ENCODE data around the gene OTX2. TPM values are rescaled to one million over a fixed set of nuclear protein-coding genes. Genes with fewer than 3 reads are reported as not detected.

OTX2 gene
- total and polyA plus RNA-seq, 7 experiments from 2014 or later: not detected

- Histone ChIP-seq H3K4me1 (ENCODE audit: control insufficient read depth in 2 of 2, insufficient read depth in 2 of 2, low read length in 2 of 2) (no peaks in the 10 kb centered on the region), H3K36me3 (ENCODE audit: control insufficient read depth in 2 of 3, insufficient read depth in 3 of 3, low read length in 3 of 3) (no peaks in the 10 kb centered on the region), H3K4me3 (ENCODE audit: low read length) (no peak overlapping the region), H3K27me3 (ENCODE audit: control insufficient read depth in 2 of 2, insufficient read depth in 2 of 2, low read length in 2 of 2) (peaks cover 9 to 24% of the 10 kb centered on the region in 2 donors), H3K27ac (ENCODE audit: low read depth, low read length) (no peak overlapping the region), H3K9me3 (ENCODE audit: control insufficient read depth in 2 of 3, low read length in 3 of 3) (no peaks in the 10 kb centered on the region)
- Mint-ChIP-seq H3K27me3 (peaks cover 86 to 91% (median 90%) of the 10 kb centered on the region in 5 donors), H3K9me3 (peaks cover 0 to 48% (median 14%) of the 10 kb centered on the region in 11 donors), H3K36me3 (peaks cover 0 to 9% (median 4%) of the 10 kb centered on the region in 5 donors), H3K27ac (no peak overlapping the region), H3K4me1 (peaks cover 8 to 37% (median 20%) of the 10 kb centered on the region in 7 donors), H3K4me3 (no peak overlapping the region)
- ChIA-PET POLR2A (no interaction called here), CTCF (no interaction called here)
- intact Hi-C loops (cut with micrococcal nuclease): no loop called here
- ATAC-seq (no peak), DNase-seq (no peak)
Measured at GRCh38 chr14:56803816-56804535, 6.3 kb downstream of the OTX2 start.

- ATAC-seq (no peak), DNase-seq (no peak)
- peaks cover 80 to 86% (median 82%) of the 10 kb centered on the region in 5 donors for H3K27me3 Mint-ChIP-seq
- POLR2A ChIA-PET: interaction anchor here (0.6 kb wide), 1 partner anchor 13 kb away, joined by 4 read pairs; no protein-coding TSS in a partner anchor
- no peak overlapping the region for H3K4me3 Mint-ChIP-seq
- CTCF ChIA-PET: no interaction called here
- Histone ChIP-seq H3K4me3 (ENCODE audit: low read length) (no peak overlapping the region), H3K36me3 (ENCODE audit: control insufficient read depth in 2 of 3, insufficient read depth in 3 of 3, low read length in 3 of 3) (no peaks in the 10 kb centered on the region), H3K27me3 (ENCODE audit: control insufficient read depth in 2 of 2, insufficient read depth in 2 of 2, low read length in 2 of 2) (peaks cover 9 to 26% of the 10 kb centered on the region in 2 donors), H3K27ac (ENCODE audit: low read depth, low read length) (no peak overlapping the region), H3K9me3 (ENCODE audit: control insufficient read depth in 2 of 3, low read length in 3 of 3) (no peaks in the 10 kb centered on the region), H3K4me1 (ENCODE audit: control insufficient read depth in 2 of 2, insufficient read depth in 2 of 2, low read length in 2 of 2) (no peaks in the 10 kb centered on the region)
- peaks cover 5 to 28% (median 16%) of the 10 kb centered on the region in 7 donors for H3K4me1 Mint-ChIP-seq
- no peak overlapping the region for H3K27ac Mint-ChIP-seq
- H3K9me3 Mint-ChIP-seq: peaks cover 0 to 43% (median 9%) of the 10 kb centered on the region in 11 donors
- intact Hi-C loops (cut with micrococcal nuclease): no loop called here
- H3K36me3 Mint-ChIP-seq: peaks cover 0 to 4% (median 4%) of the 10 kb centered on the region in 5 donors
Measured at GRCh38 chr14:56801920-56802319, 8.4 kb downstream of the OTX2 start.

- Mint-ChIP-seq H3K27me3 (peaks cover 73 to 84% (median 76%) of the 10 kb centered on the region in 5 donors), H3K27ac (no peak overlapping the region), H3K36me3 (peaks cover 0 to 4% (median 0%) of the 10 kb centered on the region in 5 donors), H3K9me3 (peaks cover 0 to 20% (median 3%) of the 10 kb centered on the region in 11 donors), H3K4me3 (no peak overlapping the region), H3K4me1 (peaks cover 5 to 27% (median 11%) of the 10 kb centered on the region in 7 donors)
- Histone ChIP-seq H3K9me3 (ENCODE audit: control insufficient read depth in 2 of 3, low read length in 3 of 3) (no peaks in the 10 kb centered on the region), H3K27ac (ENCODE audit: low read depth, low read length) (no peak overlapping the region), H3K27me3 (ENCODE audit: control insufficient read depth in 2 of 2, insufficient read depth in 2 of 2, low read length in 2 of 2) (peaks cover 0 to 15% of the 10 kb centered on the region in 2 donors), H3K36me3 (ENCODE audit: control insufficient read depth in 2 of 3, insufficient read depth in 3 of 3, low read length in 3 of 3) (no peaks in the 10 kb centered on the region), H3K4me3 (ENCODE audit: low read length) (no peak overlapping the region), H3K4me1 (ENCODE audit: control insufficient read depth in 2 of 2, insufficient read depth in 2 of 2, low read length in 2 of 2) (no peaks in the 10 kb centered on the region)
- ChIA-PET CTCF (no interaction called here), POLR2A (no interaction called here)
- intact Hi-C loops (cut with micrococcal nuclease): no loop called here
- no peak for ATAC-seq
- no peak for DNase-seq
Measured at GRCh38 chr14:56799343-56799645, 11.0 kb downstream of the OTX2 start.

- no peak overlapping the region for H3K4me3 Mint-ChIP-seq
- ATAC-seq (no peak), DNase-seq (no peak)
- Histone ChIP-seq H3K36me3 (ENCODE audit: control insufficient read depth in 2 of 3, insufficient read depth in 3 of 3, low read length in 3 of 3) (no peaks in the 10 kb centered on the region), H3K9me3 (ENCODE audit: control insufficient read depth in 2 of 3, low read length in 3 of 3) (no peaks in the 10 kb centered on the region), H3K27me3 (ENCODE audit: control insufficient read depth in 2 of 2, insufficient read depth in 2 of 2, low read length in 2 of 2) (peaks cover 0 to 10% of the 10 kb centered on the region in 2 donors), H3K27ac (ENCODE audit: low read depth, low read length) (no peak overlapping the region), H3K4me1 (ENCODE audit: control insufficient read depth in 2 of 2, insufficient read depth in 2 of 2, low read length in 2 of 2) (no peaks in the 10 kb centered on the region), H3K4me3 (ENCODE audit: low read length) (no peak overlapping the region)
- intact Hi-C loops (cut with micrococcal nuclease): no loop called here
- CTCF ChIA-PET: no interaction called here
- POLR2A ChIA-PET: no interaction called here
- peaks cover 71 to 83% (median 74%) of the 10 kb centered on the region in 5 donors for H3K27me3 Mint-ChIP-seq
- peaks cover 0 to 14% (median 3%) of the 10 kb centered on the region in 11 donors for H3K9me3 Mint-ChIP-seq
- peaks cover 5 to 27% (median 11%) of the 10 kb centered on the region in 7 donors for H3K4me1 Mint-ChIP-seq
- no peak overlapping the region for H3K27ac Mint-ChIP-seq
- H3K36me3 Mint-ChIP-seq: peaks cover 0 to 4% (median 0%) of the 10 kb centered on the region in 5 donors
Measured at GRCh38 chr14:56798447-56799342, 11.6 kb downstream of the OTX2 start.

GRCh38 chr14:56797569-56798446, 12.5 kb downstream of the OTX2 start:
- Mint-ChIP-seq H3K36me3 (peaks cover 0 to 10% (median 0%) of the 10 kb centered on the region in 5 donors), H3K27me3 (peaks cover 73 to 84% (median 74%) of the 10 kb centered on the region in 5 donors), H3K4me3 (peak overlapping the region in 9 of 10 donors; percentile 25 to 62 (median 53)), H3K4me1 (peaks cover 5 to 27% (median 11%) of the 10 kb centered on the region in 7 donors), H3K9me3 (peaks cover 0 to 14% (median 5%) of the 10 kb centered on the region in 11 donors), H3K27ac (no peak overlapping the region)
- intact Hi-C loops (cut with micrococcal nuclease): no loop called here
- ChIA-PET POLR2A (no interaction called here), CTCF (no interaction called here)
- no peak for DNase-seq
- ATAC-seq: no peak
- Histone ChIP-seq H3K27me3 (ENCODE audit: control insufficient read depth in 2 of 2, insufficient read depth in 2 of 2, low read length in 2 of 2) (peaks cover 0 to 6% of the 10 kb centered on the region in 2 donors), H3K4me1 (ENCODE audit: control insufficient read depth in 2 of 2, insufficient read depth in 2 of 2, low read length in 2 of 2) (no peaks in the 10 kb centered on the region), H3K27ac (ENCODE audit: low read depth, low read length) (no peak overlapping the region), H3K4me3 (ENCODE audit: low read length) (no peak overlapping the region), H3K36me3 (ENCODE audit: control insufficient read depth in 2 of 3, insufficient read depth in 3 of 3, low read length in 3 of 3) (no peaks in the 10 kb centered on the region), H3K9me3 (ENCODE audit: control insufficient read depth in 2 of 3, low read length in 3 of 3) (no peaks in the 10 kb centered on the region)

GRCh38 chr14:56797003-56797568, 13.2 kb downstream of the OTX2 start:
- CTCF ChIA-PET: no interaction called here
- Mint-ChIP-seq H3K36me3 (peaks cover 0 to 7% (median 0%) of the 10 kb centered on the region in 5 donors), H3K4me3 (peak overlapping the region in 9 of 10 donors; percentile 25 to 62 (median 53))

More at GRCh38 chr14:56797003-56797568, 13.2 kb downstream of the OTX2 start:
- no peak overlapping the region for H3K4me3 ChIP-seq (ENCODE audit: low read length)
- POLR2A ChIA-PET: no interaction called here
- H3K27me3 ChIP-seq (ENCODE audit: control insufficient read depth in 2 of 2, insufficient read depth in 2 of 2, low read length in 2 of 2): peaks cover 0 to 6% of the 10 kb centered on the region in 2 donors
- H3K36me3 ChIP-seq (ENCODE audit: control insufficient read depth in 2 of 3, insufficient read depth in 3 of 3, low read length in 3 of 3): no peaks in the 10 kb centered on the region
- peaks cover 5 to 27% (median 11%) of the 10 kb centered on the region in 7 donors for H3K4me1 Mint-ChIP-seq
- H3K9me3 ChIP-seq (ENCODE audit: control insufficient read depth in 2 of 3, low read length in 3 of 3): no peaks in the 10 kb centered on the region
- no peak overlapping the region for H3K27ac Mint-ChIP-seq
- H3K27me3 Mint-ChIP-seq: peaks cover 72 to 83% (median 75%) of the 10 kb centered on the region in 5 donors
- intact Hi-C loops (cut with micrococcal nuclease): no loop called here
- H3K27ac ChIP-seq (ENCODE audit: low read depth, low read length): no peak overlapping the region
- H3K4me1 ChIP-seq (ENCODE audit: control insufficient read depth in 2 of 2, insufficient read depth in 2 of 2, low read length in 2 of 2): no peaks in the 10 kb centered on the region
- H3K9me3 Mint-ChIP-seq: peaks cover 0 to 17% (median 1%) of the 10 kb centered on the region in 11 donors
- no peak for DNase-seq
- no peak for ATAC-seq

All from naive thymus-derived CD4-positive, alpha-beta T cell (primary cell).